ENCODE measurements around the gene TMEM40.
"Not testable (repeated sequence)": the region's sequence is repeated elsewhere in the genome, so short reads cannot be mapped to it uniquely, and the experiment has no call there.

TMEM40 gene

DNA sequence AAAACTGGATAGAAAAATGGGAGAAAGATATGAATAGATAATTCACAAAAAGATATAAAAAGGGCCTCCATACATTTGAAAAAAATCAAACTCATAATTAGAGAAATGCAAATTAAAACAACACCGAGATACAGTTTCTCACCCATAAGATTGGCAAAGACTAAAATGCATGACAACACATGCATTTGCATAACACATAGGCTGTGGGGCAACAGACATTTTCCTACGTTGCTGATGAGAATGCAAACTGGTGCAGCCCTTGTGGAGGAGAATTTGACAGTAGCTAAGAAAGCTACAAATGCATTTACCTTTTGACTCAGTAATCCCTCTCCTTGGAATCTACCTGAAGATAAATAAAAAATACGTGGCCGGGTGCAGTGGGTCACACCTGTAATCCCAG is 26.0 kb upstream of the TMEM40 start:
- DNase-seq (ENCODE audit: extremely low spot score), result no peak
- CTCF ChIA-PET, result no interaction called here
- POLR2A ChIA-PET, result no interaction called here
- TF ChIP-seq CTBP1 (IDR thresholded peaks at IDR 0.05; ENCODE audit: borderline replicate concordance) (no peak), ELF4 (IDR thresholded peaks at IDR 0.05) (no peak), FOXM1 (IDR thresholded peaks at IDR 0.05; ENCODE audit: borderline replicate concordance) (no peak), NFRKB (IDR thresholded peaks at IDR 0.05) (no peak), FOXA1 (IDR thresholded peaks at IDR 0.05) (no peak), SP1 (IDR thresholded peaks at IDR 0.05) (no peak), L3MBTL2 (conservative IDR thresholded peaks at IDR 0.05) (no peak), TARDBP (IDR thresholded peaks at IDR 0.05) (no peak), ARNT (IDR thresholded peaks at IDR 0.05) (no peak)

DNA sequence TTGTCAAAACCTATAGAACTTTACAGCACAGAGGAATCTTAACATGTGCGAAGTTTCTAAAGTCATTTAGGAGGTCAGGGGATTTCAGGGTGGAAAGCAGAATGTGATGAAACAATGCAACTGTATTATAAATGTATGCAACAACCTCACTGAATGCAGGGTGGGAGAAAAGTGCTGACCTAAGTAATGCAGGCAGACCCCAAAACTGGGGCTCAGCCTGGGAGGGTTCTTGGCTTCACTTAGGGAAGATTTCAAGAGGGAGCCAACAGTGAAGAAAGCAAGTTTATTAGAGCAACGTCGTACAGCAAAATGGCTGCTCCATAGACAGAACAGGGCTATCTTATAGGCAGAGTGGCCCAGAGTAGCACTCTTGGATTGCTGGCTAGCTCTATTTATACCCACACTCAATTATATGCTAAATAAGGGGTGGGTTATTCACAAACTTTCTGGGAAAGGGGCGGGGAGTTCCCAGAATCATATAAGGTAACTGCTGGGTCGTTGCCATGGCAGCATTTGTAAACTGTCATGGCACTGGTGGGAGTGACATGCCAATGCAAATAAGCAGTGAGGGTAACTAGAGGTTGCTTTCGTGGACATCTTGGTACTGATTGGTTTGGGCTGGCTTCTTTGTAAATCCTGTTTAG is 23.2 kb upstream of the TMEM40 start:
- no peak for DNase-seq (ENCODE audit: extremely low spot score)
- TF ChIP-seq, protein P1, sequence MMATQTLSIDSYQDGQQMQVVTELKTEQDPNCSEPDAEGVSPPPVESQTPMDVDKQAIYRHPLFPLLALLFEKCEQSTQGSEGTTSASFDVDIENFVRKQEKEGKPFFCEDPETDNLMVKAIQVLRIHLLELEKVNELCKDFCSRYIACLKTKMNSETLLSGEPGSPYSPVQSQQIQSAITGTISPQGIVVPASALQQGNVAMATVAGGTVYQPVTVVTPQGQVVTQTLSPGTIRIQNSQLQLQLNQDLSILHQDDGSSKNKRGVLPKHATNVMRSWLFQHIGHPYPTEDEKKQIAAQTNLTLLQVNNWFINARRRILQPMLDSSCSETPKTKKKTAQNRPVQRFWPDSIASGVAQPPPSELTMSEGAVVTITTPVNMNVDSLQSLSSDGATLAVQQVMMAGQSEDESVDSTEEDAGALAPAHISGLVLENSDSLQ (IDR thresholded peaks at IDR 0.05), result 0 out of 2 replicates have a peak, but pooled peaks have one; percentile 20
- TF ChIP-seq NFRKB (IDR thresholded peaks at IDR 0.05) (no peak), BHLHE40 (IDR thresholded peaks at IDR 0.05; ENCODE audit: borderline replicate concordance) (no peak)
- ChIA-PET POLR2A (no interaction called here), CTCF (interaction anchor here (0.7 kb wide), 1 partner anchor 50 kb away, joined by 3 read pairs; no protein-coding TSS in a partner anchor)

DNA sequence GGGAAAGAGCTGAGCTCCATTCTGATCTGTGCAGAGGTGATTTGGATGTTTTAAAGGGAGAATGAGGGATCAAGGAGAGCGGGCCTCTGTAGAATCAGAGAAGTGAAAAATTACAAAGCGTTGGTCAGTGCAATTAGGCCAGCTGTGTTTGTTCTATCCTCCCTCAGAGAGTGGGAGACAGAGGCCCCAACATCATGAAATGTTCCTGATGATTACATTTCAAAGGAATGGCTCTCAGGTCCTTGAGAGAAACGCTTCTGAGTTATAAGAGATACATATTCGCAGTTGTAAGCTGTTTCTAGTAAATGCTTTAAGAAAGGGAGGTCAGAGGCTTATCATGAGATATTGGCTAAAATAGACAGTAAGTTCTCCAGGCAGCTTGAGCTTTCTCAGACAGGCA is 21.7 kb upstream of the TMEM40 start:
- CTCF ChIA-PET, result no interaction called here
- POLR2A ChIA-PET, result interaction anchor here (1.2 kb wide), 1 partner anchor 16 kb away, joined by 3 read pairs; the partner anchor contains the start of gene CAND2
- DNase-seq (ENCODE audit: extremely low spot score), result no peak
- no peak for TF ChIP-seq FOXK2 (IDR thresholded peaks at IDR 0.05)

DNA sequence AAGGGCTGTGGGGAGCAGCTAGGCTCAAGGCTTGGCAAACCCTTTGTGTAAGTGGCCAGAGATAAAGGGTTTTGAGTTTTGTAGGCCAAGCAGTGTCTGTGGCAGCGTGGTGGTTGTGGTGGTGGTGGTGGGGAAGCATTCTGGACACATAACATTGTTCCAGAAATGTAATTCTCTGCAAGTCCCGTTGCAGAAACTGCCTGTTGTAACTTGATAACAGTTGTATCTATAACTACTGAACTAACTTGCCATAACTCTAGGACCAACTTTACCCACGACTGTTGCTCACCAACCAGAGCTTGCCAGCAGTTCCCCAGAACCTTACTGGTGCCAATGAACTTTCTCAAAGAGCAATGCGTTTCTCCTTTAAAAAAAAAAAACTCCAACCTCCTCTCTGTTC is 18.1 kb upstream of the TMEM40 start:
- POLR2A ChIA-PET, result no interaction called here
- DNase-seq (ENCODE audit: extremely low spot score), result no peak
- no peak for TF ChIP-seq ARNT (IDR thresholded peaks at IDR 0.05)
- no peak for TF ChIP-seq SUZ12 (IDR thresholded peaks at IDR 0.05)
- no peak for TF ChIP-seq ZNF384 (IDR thresholded peaks at IDR 0.05)
- TF ChIP-seq NFRKB (IDR thresholded peaks at IDR 0.05), result no peak
- no peak for TF ChIP-seq BHLHE40 (IDR thresholded peaks at IDR 0.05; ENCODE audit: borderline replicate concordance)
- TF ChIP-seq L3MBTL2 (conservative IDR thresholded peaks at IDR 0.05), result no peak
- TF ChIP-seq CTBP1 (IDR thresholded peaks at IDR 0.05; ENCODE audit: borderline replicate concordance), result no peak
- no peak for TF ChIP-seq TARDBP (IDR thresholded peaks at IDR 0.05)
- TF ChIP-seq FOXK2 (IDR thresholded peaks at IDR 0.05), result no peak
- no peak for TF ChIP-seq FOXM1 (IDR thresholded peaks at IDR 0.05; ENCODE audit: borderline replicate concordance)
- no peak for TF ChIP-seq SP1 (IDR thresholded peaks at IDR 0.05)
- TF ChIP-seq FOXA1 (IDR thresholded peaks at IDR 0.05), result no peak
- TF ChIP-seq ELF4 (IDR thresholded peaks at IDR 0.05), result no peak
- TF ChIP-seq LEF1 (IDR thresholded peaks at IDR 0.05; ENCODE audit: borderline replicate concordance), result no peak
- CTCF ChIA-PET, result no interaction called here

DNA sequence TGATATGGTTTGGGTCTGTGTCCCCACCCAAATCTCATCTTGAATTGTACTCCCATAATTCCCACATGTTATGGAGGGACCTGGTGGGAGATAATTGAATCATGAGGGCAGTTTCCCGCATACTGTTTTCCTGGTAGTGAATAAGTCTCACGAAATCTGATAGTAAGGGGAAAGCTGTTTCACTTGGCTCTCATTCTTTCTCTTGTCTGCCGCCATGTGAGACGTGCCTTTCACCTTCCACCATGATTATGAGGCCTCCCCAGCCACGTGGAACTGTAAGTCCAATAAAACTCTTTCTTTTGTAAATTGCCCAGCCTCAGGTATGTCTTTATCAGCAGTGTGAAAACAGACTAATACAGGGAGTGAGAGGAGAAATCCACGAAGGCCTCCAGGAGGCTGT is 16.9 kb upstream of the TMEM40 start:
- CTCF ChIA-PET; DNase-seq (ENCODE audit: extremely low spot score); POLR2A ChIA-PET: not testable (repeated sequence)

DNA sequence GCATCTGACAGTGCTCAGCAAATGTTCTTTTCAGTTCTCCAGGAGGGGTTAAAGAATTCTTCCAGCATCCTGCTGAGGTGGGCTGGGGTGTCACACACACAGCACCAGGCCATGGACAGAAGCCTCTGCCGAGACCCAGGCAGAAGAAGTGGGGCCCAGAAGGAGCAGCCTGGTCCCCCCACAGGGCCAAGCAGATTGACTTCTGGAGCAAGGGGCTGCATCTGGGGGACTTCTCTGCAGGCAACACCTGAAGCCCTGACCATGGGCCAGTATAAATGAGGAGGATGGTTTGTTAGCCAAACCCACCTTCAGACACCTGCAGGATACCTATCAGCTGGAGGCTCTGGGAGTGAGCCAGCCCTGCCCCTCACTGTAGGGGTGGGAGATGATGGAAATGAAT is 16.2 kb upstream of the TMEM40 start:
- no peak for DNase-seq (ENCODE audit: extremely low spot score)
- TF ChIP-seq SUZ12 (IDR thresholded peaks at IDR 0.05) (no peak), L3MBTL2 (conservative IDR thresholded peaks at IDR 0.05) (no peak), CTBP1 (IDR thresholded peaks at IDR 0.05; ENCODE audit: borderline replicate concordance) (no peak), ELF4 (IDR thresholded peaks at IDR 0.05) (no peak), FOXA1 (IDR thresholded peaks at IDR 0.05) (no peak), FOXM1 (IDR thresholded peaks at IDR 0.05; ENCODE audit: borderline replicate concordance) (no peak), BHLHE40 (IDR thresholded peaks at IDR 0.05; ENCODE audit: borderline replicate concordance) (no peak), FOXK2 (IDR thresholded peaks at IDR 0.05) (no peak), LEF1 (IDR thresholded peaks at IDR 0.05; ENCODE audit: borderline replicate concordance) (no peak)
- CTCF ChIA-PET, result interaction anchor here (1.8 kb wide), 1 partner anchor 12 kb away, joined by 7 read pairs; no protein-coding TSS in a partner anchor
- POLR2A ChIA-PET, result no interaction called here

DNA sequence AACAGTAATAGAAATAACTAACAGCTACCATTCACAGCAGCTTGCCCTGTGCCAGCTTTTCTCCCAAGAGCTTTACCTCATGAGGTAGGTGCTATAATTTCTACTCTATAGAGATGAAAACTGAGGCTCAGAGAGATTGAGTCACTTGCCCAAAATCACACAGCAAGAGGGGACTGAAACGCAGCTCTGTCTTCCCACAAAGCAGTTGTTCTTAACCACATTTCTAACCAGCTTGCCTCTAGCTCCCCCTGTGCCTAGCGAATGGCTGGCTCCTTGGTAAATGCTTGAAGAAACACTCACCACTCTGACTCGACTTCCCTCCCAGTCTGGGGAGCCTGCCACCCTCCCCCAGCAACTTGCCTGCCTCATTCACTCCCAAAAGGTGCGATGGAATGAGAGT is 15.6 kb upstream of the TMEM40 start:
- DNase-seq (ENCODE audit: extremely low spot score), result no peak
- POLR2A ChIA-PET, result no interaction called here
- TF ChIP-seq, protein P1 (IDR thresholded peaks at IDR 0.05), result no peak
- no peak for TF ChIP-seq NFRKB (IDR thresholded peaks at IDR 0.05)
- TF ChIP-seq FOXK2 (IDR thresholded peaks at IDR 0.05), result no peak
- TF ChIP-seq HDGF (IDR thresholded peaks at IDR 0.05; ENCODE audit: borderline replicate concordance), result no peak
- no peak for TF ChIP-seq FOXM1 (IDR thresholded peaks at IDR 0.05; ENCODE audit: borderline replicate concordance)
- no peak for TF ChIP-seq ARNT (IDR thresholded peaks at IDR 0.05)
- TF ChIP-seq BHLHE40 (IDR thresholded peaks at IDR 0.05; ENCODE audit: borderline replicate concordance), result no peak
- no peak for TF ChIP-seq SUZ12 (IDR thresholded peaks at IDR 0.05)
- TF ChIP-seq CTBP1 (IDR thresholded peaks at IDR 0.05; ENCODE audit: borderline replicate concordance), result no peak
- CTCF ChIA-PET, result interaction anchor here (1.8 kb wide), 1 partner anchor 13 kb away, joined by 7 read pairs; no protein-coding TSS in a partner anchor

DNA sequence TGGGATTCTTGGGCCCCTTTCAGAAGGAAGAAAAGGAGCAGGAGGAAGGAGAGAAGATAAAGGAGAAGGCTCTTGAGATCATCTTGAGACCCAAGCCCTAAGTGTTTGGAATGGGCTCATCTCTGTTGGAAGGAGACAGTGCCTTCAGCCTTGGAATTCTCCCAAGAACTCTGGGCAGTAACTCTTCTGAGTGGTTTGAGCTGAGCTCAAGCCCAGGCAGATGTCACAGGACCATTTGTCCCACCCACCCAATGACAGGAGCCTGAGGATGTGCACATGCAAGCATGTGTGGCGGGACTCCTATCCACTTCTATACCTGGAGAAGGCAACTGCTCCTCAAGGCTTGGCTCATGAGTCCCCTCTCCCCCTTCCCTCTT is 14.6 kb upstream of the TMEM40 start:
- ChIA-PET CTCF (interaction anchor here (1.8 kb wide), 1 partner anchor 14 kb away, joined by 7 read pairs; no protein-coding TSS in a partner anchor), POLR2A (no interaction called here)
- no peak for TF ChIP-seq L3MBTL2 (conservative IDR thresholded peaks at IDR 0.05)
- DNase-seq (ENCODE audit: extremely low spot score), result no peak
